HG02678 (cell line): ENCODE results near the gene MORF4L1.
A peak's percentile ranks its signal among the peaks of the same experiment; 100 is the strongest.
"Not testable (repeated sequence)": the region's sequence is repeated elsewhere in the genome, so short reads cannot be mapped to it uniquely, and the experiment has no call there.

Experiments
- ATAC-seq: cut with Tn5 transposase; IDR thresholded peaks from one replicate; pipeline ENCODE4 v1.9.1; 2021; ENCODE audit warnings: mild to moderate bottlenecking, moderate library complexity; ENCODE audit not compliant: unreplicated experiment

The MORF4L1 gene, protein sequence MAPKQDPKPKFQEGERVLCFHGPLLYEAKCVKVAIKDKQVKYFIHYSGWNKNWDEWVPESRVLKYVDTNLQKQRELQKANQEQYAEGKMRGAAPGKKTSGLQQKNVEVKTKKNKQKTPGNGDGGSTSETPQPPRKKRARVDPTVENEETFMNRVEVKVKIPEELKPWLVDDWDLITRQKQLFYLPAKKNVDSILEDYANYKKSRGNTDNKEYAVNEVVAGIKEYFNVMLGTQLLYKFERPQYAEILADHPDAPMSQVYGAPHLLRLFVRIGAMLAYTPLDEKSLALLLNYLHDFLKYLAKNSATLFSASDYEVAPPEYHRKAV

DNA sequence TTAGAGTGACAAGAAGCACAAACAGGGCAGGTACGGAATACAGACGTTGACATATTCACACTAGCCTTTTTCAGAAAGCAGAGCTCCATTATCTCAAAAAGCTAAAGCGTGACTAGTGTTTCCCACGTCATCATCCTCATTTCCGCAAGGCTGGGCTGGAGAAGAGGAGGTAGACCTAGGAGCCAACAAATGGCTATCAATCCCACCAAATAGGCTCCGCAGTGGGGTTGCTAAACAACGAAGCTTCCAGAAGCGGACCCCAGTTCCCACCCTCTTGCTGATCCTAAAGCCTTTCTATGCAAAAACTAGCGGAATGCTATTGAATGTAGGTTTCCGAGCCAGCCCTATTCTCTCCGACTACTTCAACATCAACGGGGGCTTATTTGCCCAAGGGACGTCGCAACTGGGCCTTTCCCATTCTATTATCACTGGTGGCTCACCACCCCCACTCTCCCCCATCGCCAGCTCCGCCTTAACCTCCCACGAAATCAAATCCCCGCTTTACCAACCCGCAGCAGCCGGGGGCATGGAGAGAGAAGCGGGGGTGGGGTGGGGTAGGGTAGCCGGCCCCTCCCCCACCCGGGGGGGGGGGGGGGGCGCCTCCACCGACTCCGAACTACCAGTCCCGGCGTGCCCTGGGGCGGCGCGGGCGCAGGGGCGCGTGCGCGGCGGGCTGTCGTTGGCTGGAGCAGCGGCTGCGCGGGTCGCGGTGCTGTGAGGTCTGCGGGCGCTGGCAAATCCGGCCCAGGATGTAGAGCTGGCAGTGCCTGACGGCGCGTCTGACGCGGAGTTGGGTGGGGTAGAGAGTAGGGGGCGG is at the start of gene MORF4L1:
MORF4L1 (plus strand) TSS at position 736 of the 817 bp plus-strand sequence. CDS start 128 bp downstream, outside the sequence.
- peak; percentile 86 for ATAC-seq

DNA sequence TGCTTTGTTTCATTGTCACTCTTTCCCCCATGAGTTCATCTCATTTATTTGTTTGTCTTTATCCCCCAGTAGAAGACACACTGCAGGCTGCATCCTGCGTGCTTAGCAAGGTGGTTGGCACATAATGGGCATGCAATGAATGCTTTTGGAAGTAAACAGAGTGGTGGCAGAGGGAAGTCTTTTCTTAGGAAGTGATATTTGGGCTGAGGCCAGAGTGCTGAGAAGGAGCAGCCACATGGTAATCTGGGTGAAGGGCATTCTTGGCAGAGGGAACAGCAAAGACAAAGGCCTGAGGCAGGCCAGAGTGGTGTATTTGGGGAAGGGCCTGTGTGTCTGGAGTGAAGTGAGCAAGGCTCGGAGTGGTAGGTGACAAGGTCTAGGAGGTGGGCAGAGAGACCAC is 43.8 kb upstream of the MORF4L1 start:
- ATAC-seq, result no peak

DNA sequence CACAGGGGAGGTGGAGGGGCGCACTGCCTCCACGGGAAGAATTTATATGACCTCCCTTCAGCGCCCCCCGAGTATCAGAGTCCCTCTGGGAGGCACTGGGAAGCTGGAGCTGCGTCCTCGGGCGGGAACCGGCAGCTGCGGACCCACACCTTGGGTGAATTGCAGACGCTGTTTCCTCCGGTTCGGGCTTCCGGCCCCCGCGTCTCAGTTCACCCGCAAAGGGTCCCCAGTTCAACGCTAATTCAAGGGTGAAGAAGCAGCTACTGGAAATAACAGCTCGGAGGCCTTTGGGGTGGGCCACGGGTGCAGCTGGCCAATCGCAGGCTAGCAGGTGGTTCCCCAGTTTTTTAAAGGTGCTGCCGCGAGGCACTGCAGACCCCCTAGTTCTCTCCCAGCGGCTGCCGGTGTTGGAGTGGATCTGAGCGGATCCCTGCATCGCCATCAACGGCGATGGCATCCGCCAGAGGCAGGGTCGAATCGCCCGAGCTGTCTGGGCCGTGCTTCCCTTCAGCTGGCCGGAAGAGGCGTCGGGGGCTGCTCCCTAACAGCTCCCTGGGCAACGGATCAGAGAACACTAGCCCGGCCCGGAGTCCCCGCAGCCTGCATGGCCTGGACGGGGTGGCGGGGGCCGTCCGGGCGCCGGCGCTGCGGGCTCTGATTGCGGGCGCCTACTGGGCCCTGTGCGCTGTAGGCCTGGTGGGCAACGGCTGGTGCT is 42.0 kb upstream of the MORF4L1 start:
- ATAC-seq, result no peak

DNA sequence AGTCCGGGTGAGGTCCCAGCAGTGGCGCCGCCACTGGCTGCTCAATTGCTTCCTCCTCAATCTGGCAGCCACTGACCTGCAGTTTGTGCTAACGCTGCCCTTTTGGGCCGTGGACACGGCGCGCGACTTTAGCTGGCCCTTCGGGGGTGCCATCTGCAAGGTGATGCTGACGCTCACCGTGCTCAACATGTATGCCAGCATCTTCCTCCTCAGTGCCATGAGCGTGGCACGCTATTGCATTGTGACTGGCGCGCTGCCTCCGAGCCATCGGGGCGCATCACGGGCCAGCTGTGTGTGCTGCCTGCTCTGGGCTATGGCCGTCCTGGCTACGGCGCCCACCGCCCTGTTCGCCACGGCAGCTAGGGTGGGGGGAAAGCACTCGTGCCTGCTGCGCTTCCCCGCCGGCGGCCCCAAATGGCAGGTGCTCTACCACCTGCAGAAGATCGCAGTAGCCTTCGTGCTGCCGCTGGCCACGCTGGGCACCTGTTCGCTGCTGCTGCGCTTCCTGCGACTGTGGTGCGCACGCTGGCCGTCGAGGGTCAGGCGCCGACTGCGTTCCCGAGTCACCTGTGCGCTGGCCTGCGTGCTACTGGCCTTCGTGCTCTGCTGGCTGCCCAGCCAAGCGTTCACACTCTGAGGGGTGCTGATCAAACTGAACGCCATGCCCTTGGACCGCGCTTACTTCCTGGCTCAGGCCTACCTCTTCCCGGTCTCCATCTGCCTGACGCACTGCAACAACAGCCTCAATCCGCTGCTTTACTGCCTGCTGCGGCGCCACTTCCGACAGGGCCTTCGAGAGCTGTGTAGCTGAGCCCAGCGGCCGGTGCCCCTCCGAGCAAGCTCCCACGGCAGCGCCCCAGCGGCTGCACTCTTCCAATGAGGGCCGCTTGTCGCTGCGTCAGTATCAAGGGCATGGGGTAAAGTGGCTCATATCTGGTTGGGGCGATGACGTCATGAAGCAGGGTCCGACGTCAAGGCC is 41.2 kb upstream of the MORF4L1 start:
- no peak for ATAC-seq

DNA sequence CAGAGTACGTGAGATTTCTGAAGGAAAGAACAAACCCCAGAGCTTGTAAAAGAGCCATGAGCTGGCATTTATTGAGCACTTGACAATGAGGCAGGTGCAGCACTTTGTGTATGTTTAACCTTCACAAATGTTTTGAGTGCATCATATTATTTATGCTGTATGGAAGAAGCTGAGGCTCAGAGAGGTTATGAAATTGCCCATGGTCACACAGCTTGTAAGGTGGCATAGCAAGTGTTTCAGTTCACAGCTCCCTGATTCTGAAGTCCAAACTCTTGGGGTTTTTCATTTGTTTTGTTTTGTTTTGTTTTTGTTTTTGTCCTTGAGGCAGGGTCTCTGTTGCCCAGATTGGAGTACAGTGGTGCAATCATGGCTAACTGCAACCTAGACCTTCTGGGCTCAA is 36.4 kb upstream of the MORF4L1 start:
- ATAC-seq, result no peak

DNA sequence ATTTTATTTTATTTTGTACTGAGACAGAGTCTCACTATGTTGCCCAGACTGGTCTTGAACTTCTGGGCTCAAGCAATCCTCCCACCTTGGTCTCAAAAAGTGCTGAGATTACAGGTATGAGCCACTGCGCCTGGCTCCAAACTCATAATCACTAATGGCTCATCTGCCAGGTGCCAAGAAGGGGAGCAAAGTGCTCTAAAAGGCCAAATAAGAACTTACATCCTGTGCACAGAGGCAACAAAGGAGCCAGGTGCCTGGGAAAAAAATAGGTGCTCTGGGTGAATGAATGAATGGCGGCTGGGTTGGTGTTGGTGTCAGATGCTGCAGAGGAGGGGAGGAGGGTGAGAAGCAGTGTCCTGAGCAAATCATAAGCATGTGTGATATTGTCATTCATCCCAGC is 35.6 kb upstream of the MORF4L1 start:
- no peak for ATAC-seq

DNA sequence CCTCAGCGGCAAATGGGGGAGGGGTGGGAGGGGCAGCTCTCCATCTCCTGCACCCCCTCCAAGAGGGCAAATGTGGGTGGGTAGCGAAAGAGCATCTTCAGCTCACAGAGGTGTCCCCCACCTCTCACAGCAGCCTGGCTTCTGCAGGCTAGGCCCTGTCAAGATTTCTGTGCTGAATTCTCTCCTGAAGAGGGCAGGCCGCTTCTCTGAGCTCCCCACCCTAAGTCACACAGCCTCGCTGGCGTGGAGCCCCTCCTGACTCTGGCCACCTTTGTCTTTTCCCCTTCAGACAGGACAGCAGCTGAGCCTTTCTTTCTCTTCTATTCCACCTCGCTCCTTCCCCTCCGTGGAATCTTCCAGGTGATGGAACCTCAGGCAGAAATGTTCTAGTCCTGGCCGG is 35.1 kb upstream of the MORF4L1 start:
- ATAC-seq, result no peak

- no peak for ATAC-seq
Observed at GRCh38 chr15:78838489-78838888, 34.2 kb upstream of the MORF4L1 start.

GRCh38 chr15:78839151-78839550 is 33.5 kb upstream of the MORF4L1 start:
- ATAC-seq, result not testable (repeated sequence)

DNA sequence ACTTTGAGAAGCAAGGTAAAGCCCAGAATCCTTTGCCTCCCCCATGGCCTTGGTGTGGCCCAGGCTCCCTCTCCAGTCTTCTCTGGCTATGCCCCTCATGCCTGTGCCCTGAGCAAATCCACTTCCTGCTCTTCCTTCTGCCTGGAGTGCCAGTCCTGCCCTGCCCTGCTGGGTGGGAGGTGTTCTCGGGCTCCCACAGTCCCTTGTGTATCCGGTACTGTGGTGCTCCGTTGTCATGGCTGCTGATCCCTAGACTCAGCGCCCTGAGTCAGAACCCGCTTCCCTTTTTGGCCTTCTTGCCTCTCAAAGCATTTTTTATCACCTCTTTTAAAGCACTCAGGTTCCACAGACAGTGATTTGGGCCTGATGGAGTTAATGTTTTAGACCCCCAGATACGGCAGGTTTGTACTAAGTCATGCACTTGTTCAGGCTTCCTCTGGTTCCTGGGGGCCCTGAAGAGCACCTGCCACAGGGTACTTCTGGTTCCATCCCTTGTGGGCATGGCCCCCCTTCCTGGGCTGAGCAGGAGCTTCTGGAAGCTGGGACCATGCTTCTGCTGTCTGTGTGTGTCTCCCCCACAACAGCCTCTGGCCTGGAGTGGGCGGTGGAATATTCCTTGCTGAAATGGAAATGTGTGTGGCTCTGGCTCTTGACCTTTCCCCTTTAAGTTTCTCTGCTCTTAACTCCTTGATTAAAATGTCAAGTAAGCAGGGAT is 31.9 kb upstream of the MORF4L1 start:
- no peak for ATAC-seq

DNA sequence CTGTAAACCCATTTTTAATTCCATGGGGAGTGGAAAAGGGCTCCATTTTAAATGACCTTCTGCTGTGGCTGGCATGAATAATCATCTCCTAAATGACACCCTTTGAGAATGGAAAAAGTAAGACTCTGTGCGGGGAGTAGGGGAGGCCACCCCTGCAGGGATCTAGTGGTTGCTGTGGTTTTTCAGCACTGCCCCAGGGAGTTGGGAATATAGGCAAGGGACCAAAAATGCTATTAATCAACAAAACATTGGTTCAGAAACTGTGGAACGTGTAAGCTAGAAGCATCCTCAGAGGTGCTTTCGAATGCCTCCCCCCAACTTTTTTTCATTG is 31.3 kb upstream of the MORF4L1 start:
- peak; percentile 8 for ATAC-seq

GRCh38 chr15:78841891-78842290 is 30.8 kb upstream of the MORF4L1 start:
- peak; percentile 9 for ATAC-seq

GRCh38 chr15:78842519-78842918 is 30.2 kb upstream of the MORF4L1 start:
- peak; percentile 47 for ATAC-seq

- not testable (repeated sequence) for ATAC-seq
Observed at GRCh38 chr15:78846906-78847305, 25.8 kb upstream of the MORF4L1 start.

GRCh38 chr15:78847387-78847906 is 25.2 kb upstream of the MORF4L1 start:
- ATAC-seq, result not testable (repeated sequence)

- ATAC-seq, result no peak
Observed at GRCh38 chr15:78850352-78850751, 22.3 kb upstream of the MORF4L1 start.

GRCh38 chr15:78850941-78851755 is 21.5 kb upstream of the MORF4L1 start:
- ATAC-seq, result no peak

DNA sequence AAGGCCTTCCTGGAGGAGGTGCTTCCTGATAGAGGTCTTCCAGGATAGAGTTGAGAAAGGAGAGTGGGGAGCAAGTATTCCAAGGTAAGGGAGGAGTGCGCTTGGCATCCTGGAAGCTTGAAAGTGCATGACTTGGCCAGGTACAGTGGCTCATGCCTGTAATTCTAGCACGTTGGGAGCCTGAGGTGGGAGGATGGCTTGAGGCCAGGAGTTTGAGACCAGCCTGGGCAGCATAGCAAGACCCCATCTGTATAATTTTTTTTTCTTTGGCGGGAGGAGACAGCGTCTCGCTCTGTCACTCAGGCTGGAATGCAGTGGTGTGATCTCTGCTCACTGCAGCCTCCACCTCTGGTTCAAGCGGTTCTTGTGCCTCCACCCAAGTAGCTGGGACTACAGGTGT is 19.2 kb upstream of the MORF4L1 start:
- no peak for ATAC-seq
